D721Med (cell line): ENCODE results near the gene CDK2AP2.

Experiments used
- DNase-seq: peaks from one replicate; pipeline ENCODE4 v3.0.0; 2011; ENCODE audit warnings: low spot score; ENCODE audit not compliant: insufficient read length
- FAIRE-seq: peaks from 2 replicates; lab custom pipeline; 2011; peaks lifted over from hg19 to GRCh38; lab: Jason Lieb, UNC
- TF ChIP-seq, protein P1 (sequence below): IDR thresholded peaks from 2 replicates; pipeline ENCODE4 v1.5.1; 2012; ENCODE audit warnings: mild to moderate bottlenecking, control low read depth; ENCODE audit not compliant: insufficient read depth; ENCODE audit errors: missing control alignments

The CDK2AP2 gene

DNA sequence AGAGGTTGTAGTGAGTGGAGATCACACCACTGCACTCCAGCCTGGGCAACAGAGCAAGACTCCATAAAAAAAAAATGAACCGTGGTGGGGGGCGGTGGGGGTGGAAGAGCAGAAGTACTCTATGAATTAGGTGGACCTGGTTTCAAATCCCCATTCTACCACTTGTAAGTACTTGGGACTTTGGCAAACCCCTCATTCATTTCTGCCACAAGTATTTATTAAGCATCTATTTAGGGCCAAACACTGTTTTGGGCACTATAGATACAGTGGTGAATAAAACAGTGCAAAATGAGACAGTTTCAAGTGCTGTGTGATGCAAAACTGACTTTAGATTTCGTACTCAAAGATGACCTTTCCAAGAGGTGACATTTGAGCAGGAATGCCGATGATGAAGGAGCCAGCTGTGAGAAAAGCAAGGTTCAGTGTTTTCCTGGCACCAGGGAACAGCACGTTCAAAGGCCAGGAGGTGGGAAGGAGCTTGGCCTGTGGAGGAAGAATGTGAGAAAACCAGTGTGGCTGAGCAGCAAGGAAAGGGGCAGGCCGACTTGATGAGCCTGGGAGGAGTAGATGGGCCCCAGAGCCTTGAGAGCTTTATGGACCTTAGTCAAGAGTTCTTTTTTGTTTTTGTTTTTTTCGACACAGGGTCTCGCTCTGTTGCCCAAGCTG is 37.5 kb downstream of the CDK2AP2 start:
- TF ChIP-seq, protein P1, sequence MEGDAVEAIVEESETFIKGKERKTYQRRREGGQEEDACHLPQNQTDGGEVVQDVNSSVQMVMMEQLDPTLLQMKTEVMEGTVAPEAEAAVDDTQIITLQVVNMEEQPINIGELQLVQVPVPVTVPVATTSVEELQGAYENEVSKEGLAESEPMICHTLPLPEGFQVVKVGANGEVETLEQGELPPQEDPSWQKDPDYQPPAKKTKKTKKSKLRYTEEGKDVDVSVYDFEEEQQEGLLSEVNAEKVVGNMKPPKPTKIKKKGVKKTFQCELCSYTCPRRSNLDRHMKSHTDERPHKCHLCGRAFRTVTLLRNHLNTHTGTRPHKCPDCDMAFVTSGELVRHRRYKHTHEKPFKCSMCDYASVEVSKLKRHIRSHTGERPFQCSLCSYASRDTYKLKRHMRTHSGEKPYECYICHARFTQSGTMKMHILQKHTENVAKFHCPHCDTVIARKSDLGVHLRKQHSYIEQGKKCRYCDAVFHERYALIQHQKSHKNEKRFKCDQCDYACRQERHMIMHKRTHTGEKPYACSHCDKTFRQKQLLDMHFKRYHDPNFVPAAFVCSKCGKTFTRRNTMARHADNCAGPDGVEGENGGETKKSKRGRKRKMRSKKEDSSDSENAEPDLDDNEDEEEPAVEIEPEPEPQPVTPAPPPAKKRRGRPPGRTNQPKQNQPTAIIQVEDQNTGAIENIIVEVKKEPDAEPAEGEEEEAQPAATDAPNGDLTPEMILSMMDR = no peak
- FAIRE-seq (no peak), DNase-seq (no peak)

DNA sequence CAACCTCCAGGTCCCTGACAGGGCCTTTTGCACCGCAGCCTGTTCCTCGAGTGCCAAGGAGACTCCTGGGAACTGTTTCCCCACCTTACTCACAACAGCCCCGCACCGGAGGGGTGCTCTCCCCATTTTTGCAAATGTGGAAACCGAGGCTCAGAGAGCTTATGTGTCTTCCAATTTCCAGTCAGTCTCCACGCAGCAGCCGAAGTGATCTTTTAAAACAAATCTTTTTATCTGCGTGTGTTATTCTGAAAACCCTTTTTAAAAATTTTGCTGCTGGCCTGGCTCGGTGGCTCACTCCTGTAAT is 38.5 kb downstream of the CDK2AP2 start:
- TF ChIP-seq, protein P1 = no peak
- FAIRE-seq (no peak), DNase-seq (no peak)

DNA sequence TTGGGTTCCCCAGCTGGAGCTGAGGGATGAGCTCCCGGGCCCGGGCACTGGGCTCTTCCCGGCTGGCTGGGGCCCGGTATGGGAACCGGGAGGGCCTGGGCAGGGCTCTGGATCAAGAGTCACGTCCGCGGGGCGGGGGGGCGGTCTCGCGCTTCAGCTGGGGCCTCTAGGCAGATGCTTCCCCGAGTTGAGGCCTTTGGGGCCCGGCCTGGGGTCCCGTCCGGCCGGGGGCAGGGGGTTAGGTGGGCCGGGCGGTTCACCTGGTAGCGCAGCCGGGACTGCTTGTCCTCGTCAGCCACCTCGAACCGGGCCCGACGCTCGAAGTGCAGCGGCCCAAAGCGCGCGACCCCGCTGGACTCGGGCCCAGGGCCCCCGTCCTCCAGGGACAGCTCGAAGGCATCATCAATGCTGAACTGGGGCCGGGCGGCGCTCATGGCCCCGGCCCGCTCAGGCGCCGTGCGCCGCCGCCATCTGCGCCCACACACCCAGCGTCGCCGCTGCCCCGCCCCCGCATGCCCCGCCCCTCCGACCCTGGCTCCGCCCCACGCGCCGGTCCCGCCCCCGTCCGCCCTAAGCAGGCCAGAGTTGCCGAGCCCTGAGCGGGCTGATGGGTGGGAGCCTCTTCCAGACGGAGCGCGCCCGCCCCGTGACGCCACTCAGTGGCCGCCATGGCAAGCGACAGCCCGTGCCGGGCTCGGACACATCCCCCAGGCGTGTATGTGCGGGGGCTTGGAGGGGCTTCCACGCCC is 39.0 kb downstream of the CDK2AP2 start, which contains the start of gene TMEM134:
Gene TMEM134 (minus strand): TSS at position 493 of the 749 bp plus-strand sequence. CDS start 59 bp downstream, at position 434.
- DNase-seq (peak; percentile 87), FAIRE-seq (no peak)
- TF ChIP-seq, protein P1 = peak; percentile 47

GRCh38 chr11:67468456-67468758 is 39.6 kb downstream of the CDK2AP2 start:
- TF ChIP-seq, protein P1 = no peak
- FAIRE-seq (no peak), DNase-seq (no peak)

- TF ChIP-seq, protein P1 = no peak
- no peak for FAIRE-seq
- DNase-seq = no peak
These were observed 39.9 kb downstream of the CDK2AP2 start for GRCh38 chr11:67468056-67468455.

DNA sequence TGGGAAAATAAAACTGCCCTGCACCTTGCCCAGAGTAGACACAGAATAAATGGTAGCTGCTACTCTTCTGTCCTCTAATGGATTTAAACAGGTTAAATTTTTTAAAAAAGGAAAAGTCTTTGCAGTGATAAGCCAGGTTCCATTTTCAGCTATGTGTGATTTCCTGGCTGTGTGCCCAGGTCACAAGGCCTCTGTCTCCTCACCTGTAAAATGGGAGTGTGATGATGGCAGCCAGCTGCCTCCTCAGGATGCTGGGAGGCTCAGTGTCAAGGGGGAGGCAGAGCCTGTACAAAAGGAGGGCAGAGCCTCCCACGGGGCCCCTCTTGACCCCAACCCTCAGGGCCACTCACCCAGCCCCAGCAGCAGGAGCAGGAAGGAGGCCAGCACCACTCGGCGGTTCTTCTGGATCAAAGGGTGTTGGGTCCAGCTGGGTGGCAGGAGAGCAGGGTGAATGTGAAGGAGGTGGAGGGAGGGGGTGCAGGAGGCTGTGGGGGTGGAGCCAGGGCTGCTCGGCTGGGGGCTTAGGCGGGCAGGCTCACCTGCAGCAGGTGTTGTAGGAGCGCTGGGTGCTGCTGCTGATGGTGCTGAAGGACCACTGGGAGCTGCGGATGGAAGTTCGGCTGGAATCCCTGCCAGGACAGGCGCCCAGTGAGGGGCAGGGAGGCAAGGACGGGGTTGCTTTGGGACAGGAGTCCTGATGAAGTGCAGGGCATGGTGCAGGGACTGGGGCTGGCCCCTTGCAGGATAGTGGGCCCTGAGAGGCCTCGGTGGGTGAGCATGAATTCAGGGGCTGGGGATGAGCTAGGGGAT is 40.8 kb downstream of the CDK2AP2 start:
- FAIRE-seq (no peak), DNase-seq (no peak)
- TF ChIP-seq, protein P1 = no peak
